ENCODE data around the gene PRPF39.
A peak's percentile ranks its signal among the peaks of the same experiment; 100 is the strongest.

Gene PRPF39

DNA sequence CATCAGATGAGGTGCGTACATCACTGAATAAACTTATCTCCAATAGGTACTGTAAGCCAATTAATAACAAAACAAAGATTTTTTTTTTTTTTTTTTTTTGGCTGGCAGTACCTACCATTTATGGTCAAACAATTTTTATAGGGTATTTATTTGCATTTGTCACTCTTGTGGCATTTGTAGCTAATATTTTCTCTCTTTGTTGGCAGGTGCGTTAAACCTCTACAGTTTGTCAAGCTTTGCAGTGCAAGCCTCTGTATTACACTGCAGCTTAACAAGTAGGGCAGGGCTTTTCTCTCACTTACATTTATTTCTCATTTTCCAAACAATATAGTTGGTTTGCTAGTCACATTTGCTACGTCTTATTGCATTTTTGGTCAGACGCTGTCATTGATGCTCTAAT, 12.3 kb downstream of the PRPF39 start:
- TF ChIP-seq, protein P1, sequence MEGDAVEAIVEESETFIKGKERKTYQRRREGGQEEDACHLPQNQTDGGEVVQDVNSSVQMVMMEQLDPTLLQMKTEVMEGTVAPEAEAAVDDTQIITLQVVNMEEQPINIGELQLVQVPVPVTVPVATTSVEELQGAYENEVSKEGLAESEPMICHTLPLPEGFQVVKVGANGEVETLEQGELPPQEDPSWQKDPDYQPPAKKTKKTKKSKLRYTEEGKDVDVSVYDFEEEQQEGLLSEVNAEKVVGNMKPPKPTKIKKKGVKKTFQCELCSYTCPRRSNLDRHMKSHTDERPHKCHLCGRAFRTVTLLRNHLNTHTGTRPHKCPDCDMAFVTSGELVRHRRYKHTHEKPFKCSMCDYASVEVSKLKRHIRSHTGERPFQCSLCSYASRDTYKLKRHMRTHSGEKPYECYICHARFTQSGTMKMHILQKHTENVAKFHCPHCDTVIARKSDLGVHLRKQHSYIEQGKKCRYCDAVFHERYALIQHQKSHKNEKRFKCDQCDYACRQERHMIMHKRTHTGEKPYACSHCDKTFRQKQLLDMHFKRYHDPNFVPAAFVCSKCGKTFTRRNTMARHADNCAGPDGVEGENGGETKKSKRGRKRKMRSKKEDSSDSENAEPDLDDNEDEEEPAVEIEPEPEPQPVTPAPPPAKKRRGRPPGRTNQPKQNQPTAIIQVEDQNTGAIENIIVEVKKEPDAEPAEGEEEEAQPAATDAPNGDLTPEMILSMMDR (conservative IDR thresholded peaks at IDR 0.05), result no peak
- H3K27ac ChIP-seq, result peak overlapping the region; percentile 42

DNA sequence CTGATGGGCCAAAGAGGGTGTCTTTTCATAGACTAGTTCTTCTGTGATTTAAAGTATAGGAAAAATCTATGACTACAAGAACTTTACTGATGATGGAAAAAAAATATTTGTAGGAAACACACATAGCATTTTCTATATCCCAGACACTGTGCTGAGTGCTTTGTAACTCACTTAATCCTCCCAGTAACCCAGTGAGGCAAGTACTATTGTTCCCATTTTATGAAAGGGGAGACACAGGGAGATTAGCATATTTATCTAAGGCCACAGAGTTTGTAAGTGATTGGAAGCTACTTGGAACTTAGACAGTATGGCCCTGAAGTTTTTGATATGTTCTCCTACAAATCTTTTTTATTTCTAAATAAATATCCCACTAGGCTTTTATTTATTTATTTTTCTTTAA, 19.9 kb downstream of the PRPF39 start:
- TF ChIP-seq, protein P1 (conservative IDR thresholded peaks at IDR 0.05), result no peak
- H3K27ac ChIP-seq, result no peak overlapping the region

DNA sequence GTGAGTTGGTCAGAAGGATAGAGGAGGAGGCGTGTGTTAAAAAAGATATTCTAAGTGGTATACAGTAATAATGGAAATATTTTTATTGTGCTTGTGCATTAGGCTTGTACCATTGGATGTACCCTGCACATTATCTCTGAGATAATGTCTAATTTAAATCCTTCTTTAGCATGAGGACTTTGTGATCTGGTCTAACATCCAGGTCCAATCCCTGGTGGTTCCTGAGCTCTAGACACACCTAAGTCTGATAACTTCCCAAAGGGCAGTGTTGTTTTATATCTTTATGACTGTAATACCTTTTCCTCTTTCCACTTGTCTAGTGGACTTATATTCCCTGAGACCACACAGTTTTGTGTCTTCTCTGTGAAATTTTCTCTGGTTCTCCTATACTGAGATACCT, 20.6 kb downstream of the PRPF39 start:
- TF ChIP-seq, protein P1 (conservative IDR thresholded peaks at IDR 0.05), result no peak
- H3K27ac ChIP-seq, result no peak overlapping the region

GRCh38 chr14:45112896-45113781, 29.2 kb downstream of the PRPF39 start:
- TF ChIP-seq, protein P1 (conservative IDR thresholded peaks at IDR 0.05), result no peak
- peak overlapping the region; percentile 98 for H3K27ac ChIP-seq

- TF ChIP-seq, protein P1 (conservative IDR thresholded peaks at IDR 0.05), result no peak
- H3K27ac ChIP-seq, result peak overlapping the region; percentile 98
Observed at GRCh38 chr14:45114327-45114726, 30.4 kb downstream of the PRPF39 start.

GRCh38 chr14:45118594-45118993, 34.7 kb downstream of the PRPF39 start:
- H3K27ac ChIP-seq, result peak overlapping the region; percentile 98
- TF ChIP-seq, protein P1 (conservative IDR thresholded peaks at IDR 0.05), result no peak

DNA sequence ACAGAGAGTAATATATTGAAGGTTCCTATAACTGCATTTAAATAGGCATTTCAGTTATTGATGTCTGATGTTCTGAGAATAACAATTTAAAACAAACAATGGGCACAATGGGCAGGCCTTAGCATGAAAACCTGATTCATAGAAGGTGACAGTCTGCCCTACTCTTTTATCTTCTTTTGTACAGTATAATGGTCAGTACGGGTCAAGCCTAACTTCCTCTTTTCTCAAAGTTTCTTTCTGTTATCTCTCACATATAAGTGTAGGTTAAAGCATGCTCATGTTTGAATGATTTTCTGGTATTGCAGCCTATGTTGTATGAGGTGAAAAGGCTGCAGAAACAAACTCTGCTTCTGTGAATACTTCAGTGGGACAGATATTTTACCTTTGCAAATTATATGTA, 36.2 kb downstream of the PRPF39 start:
- TF ChIP-seq, protein P1 (conservative IDR thresholded peaks at IDR 0.05), result no peak
- peak overlapping the region; percentile 98 for H3K27ac ChIP-seq

All from VCaP (cell line).